ENCODE results near the gene HSD17B2.

DNA sequence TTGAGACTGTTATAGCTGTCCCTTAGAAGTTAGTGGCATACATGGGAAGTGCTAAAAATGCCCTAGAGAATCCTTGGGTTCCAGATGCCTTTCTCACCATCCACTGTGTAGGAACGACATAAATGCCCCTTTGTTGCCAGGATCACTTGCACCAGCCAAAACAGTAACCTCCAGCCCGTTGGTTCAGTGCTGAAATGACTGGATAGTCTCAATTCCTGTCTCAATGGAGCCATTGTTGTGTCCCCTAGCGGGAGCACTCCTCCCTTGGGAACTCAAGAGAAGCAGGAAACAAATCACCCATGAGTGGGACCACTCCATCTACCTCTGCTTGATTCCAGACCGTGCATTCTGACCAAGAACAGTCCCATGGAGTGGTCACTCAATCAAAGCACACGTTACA lies 111.9 kb downstream of the HSD17B2 start:
- TF ChIP-seq, protein P1, sequence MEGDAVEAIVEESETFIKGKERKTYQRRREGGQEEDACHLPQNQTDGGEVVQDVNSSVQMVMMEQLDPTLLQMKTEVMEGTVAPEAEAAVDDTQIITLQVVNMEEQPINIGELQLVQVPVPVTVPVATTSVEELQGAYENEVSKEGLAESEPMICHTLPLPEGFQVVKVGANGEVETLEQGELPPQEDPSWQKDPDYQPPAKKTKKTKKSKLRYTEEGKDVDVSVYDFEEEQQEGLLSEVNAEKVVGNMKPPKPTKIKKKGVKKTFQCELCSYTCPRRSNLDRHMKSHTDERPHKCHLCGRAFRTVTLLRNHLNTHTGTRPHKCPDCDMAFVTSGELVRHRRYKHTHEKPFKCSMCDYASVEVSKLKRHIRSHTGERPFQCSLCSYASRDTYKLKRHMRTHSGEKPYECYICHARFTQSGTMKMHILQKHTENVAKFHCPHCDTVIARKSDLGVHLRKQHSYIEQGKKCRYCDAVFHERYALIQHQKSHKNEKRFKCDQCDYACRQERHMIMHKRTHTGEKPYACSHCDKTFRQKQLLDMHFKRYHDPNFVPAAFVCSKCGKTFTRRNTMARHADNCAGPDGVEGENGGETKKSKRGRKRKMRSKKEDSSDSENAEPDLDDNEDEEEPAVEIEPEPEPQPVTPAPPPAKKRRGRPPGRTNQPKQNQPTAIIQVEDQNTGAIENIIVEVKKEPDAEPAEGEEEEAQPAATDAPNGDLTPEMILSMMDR (conservative IDR thresholded peaks at IDR 0.05 in 1 of 2, IDR thresholded peaks at IDR 0.05 in 1 of 2; ENCODE audit: low read depth in 1 of 2, low read length in 2 of 2) = no peak
- TF ChIP-seq EZH2 (IDR thresholded peaks at IDR 0.05; ENCODE audit: low read length, missing control alignments) = no peak
